NCI-H1436 treated with DMSO at 0.1 percent for 48 hours (cell line): ENCODE measurements around the gene KRTAP5-9.
"Not testable (repeated sequence)": the region's sequence is repeated elsewhere in the genome, so short reads cannot be mapped to it uniquely, and the experiment has no call there.

Experiments
- DNase-seq: peaks from one replicate; lab custom pipeline; 2025; lab: John Stamatoyannopoulos, UW

KRTAP5-9 gene

GRCh38 chr11:71548120-71548519 lies at the start of gene KRTAP5-9:
KRTAP5-9 (plus strand) TSS chr11:71548420; CDS start chr11:71548658, 238 bp downstream.
- DNase-seq, result no peak

GRCh38 chr11:71499125-71499524 lies 49.1 kb upstream of the KRTAP5-9 start:
- no peak for DNase-seq

GRCh38 chr11:71499546-71499945 lies 48.7 kb upstream of the KRTAP5-9 start:
- DNase-seq, result no peak

GRCh38 chr11:71500601-71501021 lies 47.6 kb upstream of the KRTAP5-9 start:
- DNase-seq, result no peak

- no peak for DNase-seq
Observed at GRCh38 chr11:71501071-71501985, 46.9 kb upstream of the KRTAP5-9 start.

- no peak for DNase-seq
Observed at GRCh38 chr11:71502026-71502425, 46.2 kb upstream of the KRTAP5-9 start.

- no peak for DNase-seq
Observed at GRCh38 chr11:71502871-71503435, 45.3 kb upstream of the KRTAP5-9 start.

GRCh38 chr11:71504531-71504930 lies 43.7 kb upstream of the KRTAP5-9 start:
- DNase-seq, result no peak

GRCh38 chr11:71505001-71505400 lies 43.2 kb upstream of the KRTAP5-9 start:
- no peak for DNase-seq

- DNase-seq, result no peak
Observed at GRCh38 chr11:71505781-71506180, 42.4 kb upstream of the KRTAP5-9 start.

GRCh38 chr11:71507102-71507501 lies 41.1 kb upstream of the KRTAP5-9 start:
- no peak for DNase-seq

- DNase-seq, result no peak
Observed at GRCh38 chr11:71518506-71519471, 29.4 kb upstream of the KRTAP5-9 start.

GRCh38 chr11:71519546-71519945 lies 28.7 kb upstream of the KRTAP5-9 start:
- DNase-seq, result no peak

GRCh38 chr11:71525188-71525937 lies 22.9 kb upstream of the KRTAP5-9 start:
- no peak for DNase-seq

GRCh38 chr11:71525938-71526495 lies 22.2 kb upstream of the KRTAP5-9 start:
- DNase-seq, result no peak

GRCh38 chr11:71526796-71527575 lies 21.2 kb upstream of the KRTAP5-9 start, which contains the start of gene KRTAP5-7:
KRTAP5-7 (plus strand) TSS chr11:71527267; CDS start chr11:71527301, 34 bp downstream.
- DNase-seq, result not testable (repeated sequence)

- DNase-seq, result no peak
Observed at GRCh38 chr11:71527576-71528210, 20.5 kb upstream of the KRTAP5-9 start.

- no peak for DNase-seq
Observed at GRCh38 chr11:71530602-71531001, 17.6 kb upstream of the KRTAP5-9 start.

GRCh38 chr11:71532036-71532610 lies 16.1 kb upstream of the KRTAP5-9 start:
- no peak for DNase-seq
